ENCODE results near the gene PHACTR1.

- no peak for TF ChIP-seq POLR2A (IDR thresholded peaks at IDR 0.05; ENCODE audit: low read length)
- no peak for TF ChIP-seq GATA1 (IDR thresholded peaks at IDR 0.05; ENCODE audit: low read depth, low read length)
These were observed 271.2 kb downstream of the PHACTR1 start for GRCh38 chr6:12987783-12988182.
